ENCODE results near the gene CHCHD6.

GRCh38 chr3:126867863-126868200 is 163.8 kb downstream of the CHCHD6 start:
- TF ChIP-seq, protein P1, sequence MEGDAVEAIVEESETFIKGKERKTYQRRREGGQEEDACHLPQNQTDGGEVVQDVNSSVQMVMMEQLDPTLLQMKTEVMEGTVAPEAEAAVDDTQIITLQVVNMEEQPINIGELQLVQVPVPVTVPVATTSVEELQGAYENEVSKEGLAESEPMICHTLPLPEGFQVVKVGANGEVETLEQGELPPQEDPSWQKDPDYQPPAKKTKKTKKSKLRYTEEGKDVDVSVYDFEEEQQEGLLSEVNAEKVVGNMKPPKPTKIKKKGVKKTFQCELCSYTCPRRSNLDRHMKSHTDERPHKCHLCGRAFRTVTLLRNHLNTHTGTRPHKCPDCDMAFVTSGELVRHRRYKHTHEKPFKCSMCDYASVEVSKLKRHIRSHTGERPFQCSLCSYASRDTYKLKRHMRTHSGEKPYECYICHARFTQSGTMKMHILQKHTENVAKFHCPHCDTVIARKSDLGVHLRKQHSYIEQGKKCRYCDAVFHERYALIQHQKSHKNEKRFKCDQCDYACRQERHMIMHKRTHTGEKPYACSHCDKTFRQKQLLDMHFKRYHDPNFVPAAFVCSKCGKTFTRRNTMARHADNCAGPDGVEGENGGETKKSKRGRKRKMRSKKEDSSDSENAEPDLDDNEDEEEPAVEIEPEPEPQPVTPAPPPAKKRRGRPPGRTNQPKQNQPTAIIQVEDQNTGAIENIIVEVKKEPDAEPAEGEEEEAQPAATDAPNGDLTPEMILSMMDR (IDR thresholded peaks at IDR 0.05): no peak
- no peak for TF ChIP-seq POLR2A (IDR thresholded peaks at IDR 0.05)
